ENCODE results near the gene S100A7A. TPM values are rescaled to one million over a fixed set of nuclear protein-coding genes. Genes with fewer than 3 reads are reported as not detected.

S100A7A gene
- total and polyA plus RNA-seq, 2 of the 13 experiments (the other 11 are each of a cell fraction or from before 2014, with no cell fraction given) = not detected

- TF ChIP-seq, protein P1, sequence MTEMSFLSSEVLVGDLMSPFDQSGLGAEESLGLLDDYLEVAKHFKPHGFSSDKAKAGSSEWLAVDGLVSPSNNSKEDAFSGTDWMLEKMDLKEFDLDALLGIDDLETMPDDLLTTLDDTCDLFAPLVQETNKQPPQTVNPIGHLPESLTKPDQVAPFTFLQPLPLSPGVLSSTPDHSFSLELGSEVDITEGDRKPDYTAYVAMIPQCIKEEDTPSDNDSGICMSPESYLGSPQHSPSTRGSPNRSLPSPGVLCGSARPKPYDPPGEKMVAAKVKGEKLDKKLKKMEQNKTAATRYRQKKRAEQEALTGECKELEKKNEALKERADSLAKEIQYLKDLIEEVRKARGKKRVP (CRISPR knock-in tag; IDR thresholded peaks at IDR 0.05) = no peak
Observed at GRCh38 chr1:153384958-153385580, 31.3 kb upstream of the S100A7A start (continued).

DNA sequence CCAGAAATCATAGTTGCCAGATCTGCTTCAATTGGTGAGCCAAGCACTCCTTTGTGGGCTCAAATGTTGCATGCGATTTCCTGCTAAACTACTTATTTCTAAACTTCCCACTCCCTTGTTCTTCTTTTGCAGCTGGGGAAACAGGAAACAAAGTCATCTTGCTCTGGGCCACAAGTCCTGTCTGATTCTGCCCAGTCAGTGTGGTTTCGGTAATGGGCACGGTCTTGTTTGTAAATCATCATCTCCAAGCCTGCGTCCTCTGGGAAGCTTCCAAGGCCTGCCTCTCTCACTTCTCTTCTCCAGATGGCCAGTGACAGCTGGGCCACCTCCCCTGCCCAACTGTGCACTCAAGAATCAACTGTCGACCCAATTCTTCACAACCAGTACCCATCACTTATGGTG is 29.8 kb upstream of the S100A7A start:
- WGBS (ENCODE audit: low lambda C conversion rate) = 18% methylated on average over 5 of the region's 5 CpGs
- Histone ChIP-seq H3K79me2 (ENCODE audit: insufficient read depth, low read length) (no peaks in the 10 kb centered on the region), H3K4me1 (ENCODE audit: insufficient read depth, low read length) (no peaks in the 10 kb centered on the region), H3K36me3 (replicated peaks in 1 of 2; ENCODE audit: control insufficient read depth in 1 of 2, insufficient read depth in 2 of 2, low read length in 2 of 2) (no peaks in the 10 kb centered on the region), H4K20me1 (ENCODE audit: insufficient read depth, low read length) (no peaks in the 10 kb centered on the region), H2AFZ (ENCODE audit: low read length) (no peak overlapping the region), H3K27ac (ENCODE audit: extremely low read length, insufficient read depth, low read length) (no peak overlapping the region), H3K27me3 (ENCODE audit: control insufficient read depth in 1 of 2, insufficient read depth in 2 of 2, low read length in 2 of 2) (no peaks in the 10 kb centered on the region; a peak in 1 of 5 replicates), H3K4me3 (replicated peaks in 1 of 3; ENCODE audit: insufficient read depth in 1 of 3, low read depth in 2 of 3, low read length in 3 of 3) (no peak overlapping the region), H3K9me3 (ENCODE audit: low read length) (no peaks in the 10 kb centered on the region), H3K9ac (ENCODE audit: insufficient read depth, low read depth, low read length) (no peak overlapping the region), H3K4me2 (ENCODE audit: low read depth, low read length) (no peak overlapping the region)
- BruUV-seq (replicated peaks) = no TSS peak
- intact Hi-C loops (cut with micrococcal nuclease; ENCODE audit: unreplicated experiment) (no loop called here), in situ Hi-C loops (cut with HindIII; ENCODE audit: extremely low pct_ligation_motif_present, low pct_unique_long_range_greater_than_20kb) (no loop called here)
- ChIA-PET POLR2A (no interaction called here), CTCF (ENCODE audit: low intra/inter-chr PET ratio, low total read pairs) (no interaction called here)
- ATAC-seq (no peak), DNase-seq (ENCODE audit: low spot score) (no peak), FAIRE-seq (no peak)
- no peak for TF ChIP-seq FOXM1 (CRISPR knock-in tag; IDR thresholded peaks at IDR 0.05)
- TF ChIP-seq, protein P2, sequence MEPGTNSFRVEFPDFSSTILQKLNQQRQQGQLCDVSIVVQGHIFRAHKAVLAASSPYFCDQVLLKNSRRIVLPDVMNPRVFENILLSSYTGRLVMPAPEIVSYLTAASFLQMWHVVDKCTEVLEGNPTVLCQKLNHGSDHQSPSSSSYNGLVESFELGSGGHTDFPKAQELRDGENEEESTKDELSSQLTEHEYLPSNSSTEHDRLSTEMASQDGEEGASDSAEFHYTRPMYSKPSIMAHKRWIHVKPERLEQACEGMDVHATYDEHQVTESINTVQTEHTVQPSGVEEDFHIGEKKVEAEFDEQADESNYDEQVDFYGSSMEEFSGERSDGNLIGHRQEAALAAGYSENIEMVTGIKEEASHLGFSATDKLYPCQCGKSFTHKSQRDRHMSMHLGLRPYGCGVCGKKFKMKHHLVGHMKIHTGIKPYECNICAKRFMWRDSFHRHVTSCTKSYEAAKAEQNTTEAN (CRISPR knock-in tag; conservative IDR thresholded peaks at IDR 0.05) = no peak
- TF ChIP-seq ZNF350 (CRISPR knock-in tag; IDR thresholded peaks at IDR 0.05; ENCODE audit: borderline replicate concordance, low read depth) = no peak
- no peak for TF ChIP-seq ONECUT2 (CRISPR knock-in tag; IDR thresholded peaks at IDR 0.05)
- TF ChIP-seq ZNF431 (CRISPR knock-in tag; IDR thresholded peaks at IDR 0.05; ENCODE audit: borderline replicate concordance, low read depth) = no peak
- no peak for TF ChIP-seq HMG20A (CRISPR knock-in tag; IDR thresholded peaks at IDR 0.05; ENCODE audit: borderline replicate concordance)
- no peak for TF ChIP-seq NFAT5 (CRISPR knock-in tag; IDR thresholded peaks at IDR 0.05)
- TF ChIP-seq SNAPC2 (CRISPR knock-in tag; IDR thresholded peaks at IDR 0.05) = no peak
- no peak for TF ChIP-seq CBFB (CRISPR knock-in tag; IDR thresholded peaks at IDR 0.05)
- TF ChIP-seq REPIN1 (CRISPR knock-in tag; IDR thresholded peaks at IDR 0.05; ENCODE audit: borderline replicate concordance, low read depth) = no peak
